HEK293T (cell line): Measurements from ENCODE around the gene PHF3.

Source experiments
- CTCF ChIA-PET: fragments of 350-600 bp; formaldehyde crosslinking; extraction: SDS; loops from one replicate; lab custom pipeline; 2021; ENCODE audit warnings: antibody characterized with exemption, inconsistent platforms; lab: Yijun Ruan, JAX
- POLR2A ChIA-PET: fragments of 350-600 bp; formaldehyde crosslinking; extraction: SDS; loops from one replicate; lab custom pipeline; 2020; ENCODE audit warnings: antibody characterized with exemption, inconsistent platforms; lab: Yijun Ruan, JAX
- DNase-seq: peaks from one replicate; pipeline ENCODE4 v3.0.0; 2012; ENCODE audit warnings: mixed read lengths; ENCODE audit errors: extremely low spot score
- ARNT ChIP-seq: fragments of 450-650 bp; IDR thresholded peaks from 2 replicates; pipeline ENCODE4 v1.6.1; 2017; ENCODE audit warnings: mild to moderate bottlenecking
- BHLHE40 ChIP-seq: fragments of 450-650 bp; IDR thresholded peaks from 2 replicates; pipeline ENCODE4 v1.6.1; 2016; ENCODE audit warnings: mild to moderate bottlenecking, moderate library complexity, borderline replicate concordance
- CTBP1 ChIP-seq: fragments of 450-650 bp; IDR thresholded peaks from 2 replicates; pipeline ENCODE4 v1.6.1; 2016; ENCODE audit warnings: borderline replicate concordance
- ELF4 ChIP-seq: fragments of 450-650 bp; IDR thresholded peaks from 2 replicates; pipeline ENCODE4 v1.6.1; 2017; ENCODE audit warnings: antibody characterized with exemption
- FOXA1 ChIP-seq: fragments of 450-650 bp; IDR thresholded peaks from 2 replicates; pipeline ENCODE4 v1.6.1; 2016; ENCODE audit warnings: mild to moderate bottlenecking
- FOXK2 ChIP-seq: fragments of 450-650 bp; IDR thresholded peaks from 2 replicates; pipeline ENCODE4 v1.6.1; 2016; ENCODE audit warnings: mild to moderate bottlenecking
- FOXM1 ChIP-seq: fragments of 450-650 bp; IDR thresholded peaks from 2 replicates; pipeline ENCODE4 v1.6.1; 2017; ENCODE audit warnings: mild to moderate bottlenecking, borderline replicate concordance
- HDGF ChIP-seq: fragments of 450-650 bp; IDR thresholded peaks from 2 replicates; pipeline ENCODE4 v1.6.1; 2017; ENCODE audit warnings: antibody characterized with exemption, borderline replicate concordance
- L3MBTL2 ChIP-seq: fragments of 450-650 bp; conservative IDR thresholded peaks from 2 replicates; pipeline ENCODE4 v1.6.1; 2016; ENCODE audit warnings: mild to moderate bottlenecking
- LEF1 ChIP-seq: fragments of 450-650 bp; IDR thresholded peaks from 2 replicates; pipeline ENCODE4 v1.6.1; 2017; ENCODE audit warnings: mild to moderate bottlenecking, borderline replicate concordance
- NFRKB ChIP-seq: fragments of 450-650 bp; IDR thresholded peaks from 2 replicates; pipeline ENCODE4 v1.6.1; 2016; ENCODE audit warnings: mild to moderate bottlenecking, moderate library complexity
- PKNOX1 ChIP-seq: fragments of 450-650 bp; IDR thresholded peaks from 2 replicates; pipeline ENCODE4 v1.6.1; 2016
- SP1 ChIP-seq: fragments of 450-650 bp; IDR thresholded peaks from 2 replicates; pipeline ENCODE4 v1.6.1; 2017
- SUZ12 ChIP-seq: fragments of 450-650 bp; IDR thresholded peaks from 2 replicates; pipeline ENCODE4 v1.6.1; 2016; ENCODE audit warnings: mild to moderate bottlenecking
- TARDBP ChIP-seq: fragments of 450-650 bp; IDR thresholded peaks from 2 replicates; pipeline ENCODE4 v1.6.1; 2016
- ZNF384 ChIP-seq: fragments of 450-650 bp; IDR thresholded peaks from 2 replicates; pipeline ENCODE4 v1.6.1; 2016

Gene PHF3

GRCh38 chr6:63649847-63650265 lies 14.3 kb downstream of the PHF3 start:
- ChIA-PET CTCF (no interaction called here), POLR2A (no interaction called here)
- DNase-seq, result no peak
- TF ChIP-seq TARDBP (no peak), CTBP1 (no peak), FOXK2 (no peak), L3MBTL2 (no peak)

- ChIA-PET CTCF (no interaction called here), POLR2A (no interaction called here)
- TF ChIP-seq SP1 (no peak), CTBP1 (no peak), ARNT (no peak), LEF1 (no peak), HDGF (no peak), BHLHE40 (no peak), FOXA1 (no peak)
- DNase-seq, result no peak
These were observed 17.4 kb downstream of the PHF3 start for GRCh38 chr6:63652980-63653379.

GRCh38 chr6:63660757-63661156 lies 25.2 kb downstream of the PHF3 start:
- TF ChIP-seq LEF1 (no peak), PKNOX1 (no peak)
- DNase-seq, result no peak
- ChIA-PET POLR2A (no interaction called here), CTCF (no interaction called here)

- CTCF ChIA-PET, result no interaction called here
These were observed 26.2 kb downstream of the PHF3 start for GRCh38 chr6:63661769-63662168.

GRCh38 chr6:63663147-63663955 lies 27.7 kb downstream of the PHF3 start:
- CTCF ChIA-PET, result no interaction called here
- TF ChIP-seq SUZ12 (no peak), LEF1 (no peak), ARNT (no peak), NFRKB (no peak), FOXM1 (no peak), TARDBP (no peak), BHLHE40 (no peak), CTBP1 (no peak), PKNOX1 (no peak), ELF4 (no peak)
- DNase-seq, result no peak
- POLR2A ChIA-PET, result interaction anchor here (0.7 kb wide), 1 partner anchor 12 kb away, joined by 3 read pairs; no protein-coding TSS in a partner anchor

More at GRCh38 chr6:63661769-63662168, 26.2 kb downstream of the PHF3 start:
- TF ChIP-seq LEF1, result no peak
- POLR2A ChIA-PET, result no interaction called here
- DNase-seq, result no peak

- DNase-seq, result no peak
- CTCF ChIA-PET, result no interaction called here
- POLR2A ChIA-PET, result no interaction called here
- TF ChIP-seq SUZ12 (no peak), PKNOX1 (no peak), BHLHE40 (no peak), HDGF (no peak), ZNF384 (no peak), L3MBTL2 (no peak), SP1 (no peak)
These were observed 28.3 kb downstream of the PHF3 start for GRCh38 chr6:63663956-63664281.

- no peak for DNase-seq
- CTCF ChIA-PET, result no interaction called here
- POLR2A ChIA-PET, result no interaction called here
- TF ChIP-seq FOXA1 (no peak), FOXK2 (no peak), ARNT (no peak), PKNOX1 (no peak), CTBP1 (no peak), ZNF384 (no peak), FOXM1 (no peak), L3MBTL2 (no peak), SUZ12 (no peak)
These were observed 35.6 kb downstream of the PHF3 start for GRCh38 chr6:63671098-63671754.
